Right lung (tissue), 5 donors: ENCODE measurements around the gene GAB1. TPM values are rescaled to one million over a fixed set of nuclear protein-coding genes. Genes with fewer than 3 reads are reported as not detected.

Source experiments
- DNase-seq, 2 donors: peaks; one replicate each; pipeline ENCODE4 v3.0.0-alpha.2; 2013
- polyA plus RNA-seq, 5 donors: library from polyadenylated mRNA; unstranded; fragments of 120-200 nt; gene quantifications; one replicate each; pipeline versions ENCODE4 v1.2.1 to v1.2.3, GENCODE V29; 2013; ENCODE audit warnings: inconsistent platforms in 1 of 5, low replicate concordance in 1 of 5; ENCODE audit not compliant: insufficient read length in 5 of 5, insufficient read depth in 1 of 5

The GAB1 gene
- polyA plus RNA-seq, 5 donors, result 54.7 to 103 (median 96.1) TPM

- DNase-seq, result no peak
Observed at GRCh38 chr4:143481361-143481760, 144.7 kb downstream of the GAB1 start.

GRCh38 chr4:143482840-143483239 is 146.2 kb downstream of the GAB1 start:
- DNase-seq, result peak; percentile 25 to 55

GRCh38 chr4:143486314-143486713 is 149.6 kb downstream of the GAB1 start:
- DNase-seq, result no peak

GRCh38 chr4:143488687-143489086 is 152.0 kb downstream of the GAB1 start:
- no peak for DNase-seq

GRCh38 chr4:143489106-143489505 is 152.4 kb downstream of the GAB1 start:
- no peak for DNase-seq

- peak; percentile 72 to 81 for DNase-seq
Observed at GRCh38 chr4:143498021-143498420, 161.3 kb downstream of the GAB1 start.

GRCh38 chr4:143502231-143502630 is 165.6 kb downstream of the GAB1 start:
- no peak for DNase-seq

GRCh38 chr4:143506031-143506430 is 169.4 kb downstream of the GAB1 start:
- DNase-seq, result no peak

- no peak for DNase-seq
Observed at GRCh38 chr4:143511906-143512305, 175.2 kb downstream of the GAB1 start.

GRCh38 chr4:143512978-143513313 is 176.3 kb downstream of the GAB1 start:
- no peak for DNase-seq

GRCh38 chr4:143513314-143514168 is 176.9 kb downstream of the GAB1 start, which contains the start of gene SMARCA5:
SMARCA5 (plus strand) TSS chr4:143513702; CDS start chr4:143513925, 223 bp downstream.
- DNase-seq, result peak; percentile 98 to 99

- DNase-seq, result no peak
Observed at GRCh38 chr4:143514169-143514495, 177.5 kb downstream of the GAB1 start.

- peak; percentile 62 to 66 for DNase-seq
Observed at GRCh38 chr4:143514497-143514896, 177.8 kb downstream of the GAB1 start.

GRCh38 chr4:143514901-143515300 is 178.2 kb downstream of the GAB1 start:
- no peak for DNase-seq

- no peak for DNase-seq
Observed at GRCh38 chr4:143515905-143516304, 179.2 kb downstream of the GAB1 start.

- DNase-seq, result no peak
Observed at GRCh38 chr4:143517764-143518163, 181.1 kb downstream of the GAB1 start.

Other genes with a start within 250 kb of the GAB1 start
- 10 to 100 TPM; 15.6 to 21.8 (median 20.4) TPM for gene USP38, start 152.0 kb upstream of the GAB1 start, polyA plus RNA-seq
- 100 to 1,000 TPM; 234 to 322 (median 300) TPM for gene SMARCA5, start 176.8 kb downstream of the GAB1 start, polyA plus RNA-seq